ENCODE data around the gene ZMAT5.

ZMAT5 gene

GRCh38 chr22:29705651-29706050, 61.2 kb downstream of the ZMAT5 start:
- no peak overlapping the region for H3K9ac ChIP-seq (ENCODE audit: low read depth, low read length)
- H3K4me1 ChIP-seq (ENCODE audit: control insufficient read depth, insufficient read depth, low read length), result peaks cover 48% of the 10 kb centered on the region
- no peak overlapping the region for H3K27ac ChIP-seq (ENCODE audit: low read depth, low read length)
- H3K9me3 ChIP-seq (ENCODE audit: control insufficient read depth, insufficient read depth, low read length), result no peaks in the 10 kb centered on the region
- no peaks in the 10 kb centered on the region for H3K36me3 ChIP-seq (ENCODE audit: control insufficient read depth, insufficient read depth, low read length)
- peaks cover 44% of the 10 kb centered on the region for H3K27me3 ChIP-seq (ENCODE audit: control insufficient read depth, insufficient read depth, low read length)
- H3K4me3 ChIP-seq (ENCODE audit: low read depth, low read length), result no peak overlapping the region

GRCh38 chr22:29704528-29705285, 62.1 kb downstream of the ZMAT5 start:
- Histone ChIP-seq H3K9ac (ENCODE audit: low read depth, low read length) (no peak overlapping the region), H3K27ac (ENCODE audit: low read depth, low read length) (peak overlapping the region; percentile 53), H3K9me3 (ENCODE audit: control insufficient read depth, insufficient read depth, low read length) (no peaks in the 10 kb centered on the region), H3K36me3 (ENCODE audit: control insufficient read depth, insufficient read depth, low read length) (no peaks in the 10 kb centered on the region), H3K4me3 (ENCODE audit: low read depth, low read length) (no peak overlapping the region), H3K4me1 (ENCODE audit: control insufficient read depth, insufficient read depth, low read length) (peaks cover 53% of the 10 kb centered on the region), H3K27me3 (ENCODE audit: control insufficient read depth, insufficient read depth, low read length) (peaks cover 44% of the 10 kb centered on the region)

- H3K27me3 ChIP-seq (ENCODE audit: control insufficient read depth, insufficient read depth, low read length), result peaks cover 43% of the 10 kb centered on the region
- H3K4me1 ChIP-seq (ENCODE audit: control insufficient read depth, insufficient read depth, low read length), result peaks cover 53% of the 10 kb centered on the region
- peak overlapping the region; percentile 17; the same call in 1 of the 2 replicates for H3K4me3 ChIP-seq (ENCODE audit: low read depth, low read length)
- H3K9me3 ChIP-seq (ENCODE audit: control insufficient read depth, insufficient read depth, low read length), result no peaks in the 10 kb centered on the region
- no peak overlapping the region for H3K9ac ChIP-seq (ENCODE audit: low read depth, low read length)
- peak overlapping the region; percentile 31 for H3K27ac ChIP-seq (ENCODE audit: low read depth, low read length)
- no peaks in the 10 kb centered on the region for H3K36me3 ChIP-seq (ENCODE audit: control insufficient read depth, insufficient read depth, low read length)
Observed at GRCh38 chr22:29703569-29704195, 63.1 kb downstream of the ZMAT5 start.

DNA sequence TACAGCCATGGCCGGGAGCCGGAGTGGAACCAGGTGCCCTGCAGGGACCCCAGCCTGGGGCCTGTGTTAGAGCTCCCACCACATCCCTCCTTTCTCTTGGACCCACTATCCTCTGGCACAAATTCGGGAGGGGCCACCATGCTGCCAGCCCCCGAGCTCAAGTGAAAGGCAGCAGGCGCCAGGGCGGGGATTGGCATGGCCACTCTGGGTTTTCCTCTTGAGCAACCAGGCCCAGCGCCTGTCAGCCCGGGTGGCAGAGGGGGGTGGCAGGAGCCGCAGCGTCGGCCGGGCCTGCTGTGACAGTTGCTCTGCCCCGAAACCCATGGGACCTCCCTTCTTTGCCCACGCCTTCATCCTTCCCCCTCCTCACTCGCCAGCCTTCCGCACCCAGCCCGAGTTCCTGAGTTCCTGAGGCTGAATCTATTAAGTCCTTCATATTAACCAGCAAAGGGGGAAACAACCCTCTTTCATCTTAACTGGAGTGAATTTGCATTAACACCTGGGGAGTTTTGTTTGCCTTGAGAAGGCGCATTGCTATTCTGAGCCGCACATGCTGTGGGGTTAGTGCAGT, 63.8 kb downstream of the ZMAT5 start:
- peaks cover 53% of the 10 kb centered on the region for H3K4me1 ChIP-seq (ENCODE audit: control insufficient read depth, insufficient read depth, low read length)
- no peaks in the 10 kb centered on the region for H3K9me3 ChIP-seq (ENCODE audit: control insufficient read depth, insufficient read depth, low read length)
- peak overlapping the region; percentile 39 for H3K27ac ChIP-seq (ENCODE audit: low read depth, low read length)
- H3K36me3 ChIP-seq (ENCODE audit: control insufficient read depth, insufficient read depth, low read length), result no peaks in the 10 kb centered on the region
- peak overlapping the region; percentile 17; the same call in 1 of the 2 replicates for H3K4me3 ChIP-seq (ENCODE audit: low read depth, low read length)
- H3K27me3 ChIP-seq (ENCODE audit: control insufficient read depth, insufficient read depth, low read length), result peaks cover 42% of the 10 kb centered on the region
- no peak overlapping the region for H3K9ac ChIP-seq (ENCODE audit: low read depth, low read length)

DNA sequence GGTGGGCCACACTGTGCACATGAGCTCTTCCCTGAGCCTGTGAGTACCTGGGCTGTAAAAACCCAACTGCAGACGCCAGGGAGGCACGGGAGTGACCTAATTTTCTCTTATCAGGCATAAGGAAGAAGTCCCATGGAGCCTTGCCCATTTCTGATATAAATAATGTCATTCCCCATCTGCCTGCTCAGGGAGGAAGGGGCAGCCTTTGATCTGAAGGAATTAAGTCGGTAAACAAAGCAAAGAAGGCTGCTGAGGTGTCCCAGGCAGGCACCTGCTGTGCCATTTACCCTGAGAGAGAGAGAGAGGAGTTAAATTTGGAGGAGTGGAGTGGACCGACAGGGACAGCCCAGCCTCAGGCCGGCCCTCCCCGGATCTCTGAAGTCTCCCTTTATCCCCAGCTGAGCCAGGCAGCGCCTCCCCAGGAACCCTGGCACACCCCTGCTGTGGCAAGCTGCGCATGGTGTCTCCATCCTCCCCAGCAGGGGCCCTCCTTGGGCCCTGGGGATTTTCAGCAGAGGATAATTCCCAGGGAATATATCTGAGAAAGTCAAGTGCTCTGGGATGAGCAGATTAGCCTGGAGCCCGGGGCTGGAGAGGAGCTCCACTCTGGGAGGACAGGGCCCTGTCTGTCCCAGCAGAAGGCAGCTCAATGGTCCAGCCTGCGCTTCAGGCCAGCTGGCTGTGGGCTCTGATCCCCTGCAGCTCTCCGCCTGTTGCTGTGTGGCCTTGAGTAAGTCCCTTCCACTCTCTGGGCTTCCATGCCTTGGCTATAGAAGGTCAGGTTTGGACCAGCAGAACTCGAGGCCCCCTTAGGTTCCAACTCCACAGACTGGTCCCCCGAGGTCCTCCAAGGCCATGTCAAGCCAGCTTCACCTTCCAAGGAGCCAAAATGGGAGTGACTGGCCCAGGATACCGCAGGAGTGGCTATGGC, 64.5 kb downstream of the ZMAT5 start:
- H3K36me3 ChIP-seq (ENCODE audit: control insufficient read depth, insufficient read depth, low read length), result no peaks in the 10 kb centered on the region
- peak overlapping the region; percentile 53 for H3K27ac ChIP-seq (ENCODE audit: low read depth, low read length)
- no peaks in the 10 kb centered on the region for H3K9me3 ChIP-seq (ENCODE audit: control insufficient read depth, insufficient read depth, low read length)
- peaks cover 42% of the 10 kb centered on the region for H3K27me3 ChIP-seq (ENCODE audit: control insufficient read depth, insufficient read depth, low read length)
- no peak overlapping the region for H3K9ac ChIP-seq (ENCODE audit: low read depth, low read length)
- peaks cover 53% of the 10 kb centered on the region for H3K4me1 ChIP-seq (ENCODE audit: control insufficient read depth, insufficient read depth, low read length)
- peak overlapping the region; percentile 5; the same call in 1 of the 2 replicates for H3K4me3 ChIP-seq (ENCODE audit: low read depth, low read length)

- no peak overlapping the region for H3K9ac ChIP-seq (ENCODE audit: low read depth, low read length)
Observed at GRCh38 chr22:29701155-29701999, 65.4 kb downstream of the ZMAT5 start.

GRCh38 chr22:29700900-29701154, 66.0 kb downstream of the ZMAT5 start:
- Histone ChIP-seq H3K36me3 (ENCODE audit: control insufficient read depth, insufficient read depth, low read length) (no peaks in the 10 kb centered on the region), H3K4me3 (ENCODE audit: low read depth, low read length) (no peak overlapping the region), H3K9me3 (ENCODE audit: control insufficient read depth, insufficient read depth, low read length) (no peaks in the 10 kb centered on the region), H3K27ac (ENCODE audit: low read depth, low read length) (no peak overlapping the region), H3K9ac (ENCODE audit: low read depth, low read length) (no peak overlapping the region), H3K4me1 (ENCODE audit: control insufficient read depth, insufficient read depth, low read length) (peaks cover 50% of the 10 kb centered on the region), H3K27me3 (ENCODE audit: control insufficient read depth, insufficient read depth, low read length) (peaks cover 42% of the 10 kb centered on the region)

More at GRCh38 chr22:29701155-29701999, 65.4 kb downstream of the ZMAT5 start:
- Histone ChIP-seq H3K27ac (ENCODE audit: low read depth, low read length) (peak overlapping the region; percentile 53), H3K4me3 (ENCODE audit: low read depth, low read length) (no peak overlapping the region), H3K9me3 (ENCODE audit: control insufficient read depth, insufficient read depth, low read length) (no peaks in the 10 kb centered on the region), H3K27me3 (ENCODE audit: control insufficient read depth, insufficient read depth, low read length) (peaks cover 42% of the 10 kb centered on the region), H3K36me3 (ENCODE audit: control insufficient read depth, insufficient read depth, low read length) (no peaks in the 10 kb centered on the region), H3K4me1 (ENCODE audit: control insufficient read depth, insufficient read depth, low read length) (peaks cover 53% of the 10 kb centered on the region)

- H3K9ac ChIP-seq (ENCODE audit: low read depth, low read length), result no peak overlapping the region
- peaks cover 49% of the 10 kb centered on the region for H3K4me1 ChIP-seq (ENCODE audit: control insufficient read depth, insufficient read depth, low read length)
- H3K4me3 ChIP-seq (ENCODE audit: low read depth, low read length), result no peak overlapping the region
- no peak overlapping the region for H3K27ac ChIP-seq (ENCODE audit: low read depth, low read length)
- no peaks in the 10 kb centered on the region for H3K9me3 ChIP-seq (ENCODE audit: control insufficient read depth, insufficient read depth, low read length)
- peaks cover 4% of the 10 kb centered on the region; the same call in 1 of the 2 replicates for H3K36me3 ChIP-seq (ENCODE audit: control insufficient read depth, insufficient read depth, low read length)
- peaks cover 42% of the 10 kb centered on the region for H3K27me3 ChIP-seq (ENCODE audit: control insufficient read depth, insufficient read depth, low read length)
Observed at GRCh38 chr22:29700206-29700899, 66.5 kb downstream of the ZMAT5 start.

DNA sequence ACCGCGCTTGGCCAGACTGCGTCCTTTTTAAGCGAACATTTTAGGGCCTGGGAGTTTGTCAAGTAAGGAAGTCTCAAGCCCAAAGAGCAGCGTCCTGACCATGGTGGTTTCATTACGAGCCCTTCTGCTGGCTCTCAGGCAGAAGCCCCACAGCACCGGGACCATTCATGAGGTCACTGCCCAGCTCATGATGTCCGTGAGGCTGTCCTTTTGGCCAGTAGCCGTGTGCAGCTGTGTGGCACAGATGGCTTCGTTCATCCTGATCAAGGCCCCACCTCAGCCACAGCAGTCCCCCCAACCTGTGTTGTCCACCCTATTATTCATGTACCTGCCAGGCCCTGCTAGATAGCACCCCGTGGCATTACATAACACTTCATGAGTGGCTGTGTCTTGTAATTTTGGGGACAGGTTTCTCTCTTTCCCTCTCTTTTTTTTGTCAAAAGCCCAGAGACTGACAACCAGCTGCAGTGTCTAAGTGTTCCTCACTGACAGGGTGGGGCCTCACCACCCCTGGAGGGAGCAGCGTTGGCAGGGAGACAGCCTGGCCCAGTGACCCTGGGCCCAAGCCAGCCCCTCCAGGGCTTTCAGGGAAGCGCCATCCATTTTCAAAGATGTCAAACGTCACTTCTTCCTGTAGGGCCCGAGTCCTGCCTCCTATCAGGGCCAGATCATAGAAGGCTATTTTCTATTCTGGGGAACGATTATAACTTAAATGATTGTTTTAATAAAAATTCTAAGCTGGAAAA, 68.8 kb downstream of the ZMAT5 start:
- H3K9me3 ChIP-seq (ENCODE audit: control insufficient read depth, insufficient read depth, low read length), result no peaks in the 10 kb centered on the region
- H3K27me3 ChIP-seq (ENCODE audit: control insufficient read depth, insufficient read depth, low read length), result peaks cover 23% of the 10 kb centered on the region
- H3K36me3 ChIP-seq (ENCODE audit: control insufficient read depth, insufficient read depth, low read length), result peaks cover 5% of the 10 kb centered on the region; the same call in 1 of the 2 replicates
- no peak overlapping the region for H3K27ac ChIP-seq (ENCODE audit: low read depth, low read length)
- no peak overlapping the region for H3K4me3 ChIP-seq (ENCODE audit: low read depth, low read length)
- no peak overlapping the region for H3K9ac ChIP-seq (ENCODE audit: low read depth, low read length)
- H3K4me1 ChIP-seq (ENCODE audit: control insufficient read depth, insufficient read depth, low read length), result peaks cover 29% of the 10 kb centered on the region

Measured in HUES48 (cell line).